Skeletal muscle tissue (tissue), 4 donors: ENCODE measurements around the gene TBC1D10A. TPM values are rescaled to one million over a fixed set of nuclear protein-coding genes. Genes with fewer than 3 reads are reported as not detected.

Experiments used
- H3K27ac ChIP-seq: one replicate; pipeline ENCODE4 v1.7.0; 2013; ENCODE audit warnings: mild to moderate bottlenecking, low read depth, low read length, inconsistent platforms
- H3K27me3 ChIP-seq, 3 donors: one replicate each; pipeline ENCODE4 v1.7.0; 2013; ENCODE audit warnings: low read length in 3 of 3; ENCODE audit not compliant: control insufficient read depth in 3 of 3, insufficient read depth in 3 of 3
- H3K36me3 ChIP-seq, 3 donors: one replicate each; pipeline ENCODE4 v1.7.0; 2013; ENCODE audit warnings: low read length in 3 of 3; ENCODE audit not compliant: control insufficient read depth in 3 of 3, insufficient read depth in 3 of 3
- H3K4me1 ChIP-seq, 3 donors: one replicate each; pipeline ENCODE4 v1.7.0; 2013; ENCODE audit warnings: low read length in 3 of 3, mild to moderate bottlenecking in 3 of 3; ENCODE audit not compliant: control insufficient read depth in 3 of 3, insufficient read depth in 3 of 3
- H3K4me3 ChIP-seq, 3 donors: one replicate each; pipeline ENCODE4 v1.7.0; 2013; ENCODE audit warnings: low read length in 3 of 3
- H3K9ac ChIP-seq, 3 donors: one replicate each; pipeline ENCODE4 v1.7.0; 2013; ENCODE audit warnings: low read length in 3 of 3, mild to moderate bottlenecking in 3 of 3, moderate library complexity in 2 of 3, low read depth in 1 of 3
- H3K9me3 ChIP-seq, 3 donors: one replicate each; pipeline ENCODE4 v1.7.0; 2013; ENCODE audit warnings: low read length in 3 of 3; ENCODE audit not compliant: control insufficient read depth in 3 of 3
- total RNA-seq: library from RNA; depleted of rRNA; stranded (reverse); fragments of >200 nt; gene quantifications from one replicate; pipeline ENCODE4 v1.2.3, GENCODE V29; 2014
- donor health status: Osteomylitis.

TBC1D10A gene
- total RNA-seq, 1 donor from 2014 or later: 7.3 TPM

DNA sequence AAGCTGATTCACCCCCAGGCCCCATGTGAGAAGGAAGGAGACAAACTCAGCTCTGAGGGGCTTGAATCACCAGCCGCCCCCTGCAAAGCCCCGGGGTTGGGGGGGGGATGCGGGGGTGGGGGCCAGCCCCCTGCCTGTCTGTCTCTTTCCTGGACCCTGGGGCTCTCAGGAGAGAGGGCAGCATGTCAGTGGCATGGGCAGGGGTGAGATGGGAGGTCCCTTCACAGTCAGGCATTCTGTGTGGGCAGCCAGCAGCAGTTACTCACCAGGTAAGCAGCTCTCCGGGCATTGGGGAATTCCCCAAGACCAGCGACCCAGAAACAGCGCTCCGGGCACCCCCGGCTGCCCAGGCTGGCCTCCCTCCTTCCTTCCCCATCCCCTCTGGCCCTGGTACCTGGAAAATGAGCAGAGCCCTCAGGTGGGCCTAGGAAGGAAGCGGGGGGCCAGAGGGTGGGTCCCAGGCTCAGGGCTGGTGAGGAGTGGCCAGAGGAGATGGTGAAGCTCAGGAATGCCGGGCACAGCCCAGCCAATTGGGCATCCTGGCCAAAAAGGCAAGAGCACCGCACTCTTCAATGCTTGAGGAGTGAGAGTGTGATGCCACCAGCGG is 76.0 kb downstream of the TBC1D10A start:
- Histone ChIP-seq H3K9ac (no peak overlapping the region), H3K27me3 (peaks cover 14 to 32% (median 24%) of the 10 kb centered on the region in 3 donors), H3K9me3 (no peaks in the 10 kb centered on the region), H3K4me1 (peaks cover 17 to 28% (median 21%) of the 10 kb centered on the region in 3 donors), H3K36me3 (no peaks in the 10 kb centered on the region), H3K27ac (peak overlapping the region; percentile 3), H3K4me3 (no peak overlapping the region)

DNA sequence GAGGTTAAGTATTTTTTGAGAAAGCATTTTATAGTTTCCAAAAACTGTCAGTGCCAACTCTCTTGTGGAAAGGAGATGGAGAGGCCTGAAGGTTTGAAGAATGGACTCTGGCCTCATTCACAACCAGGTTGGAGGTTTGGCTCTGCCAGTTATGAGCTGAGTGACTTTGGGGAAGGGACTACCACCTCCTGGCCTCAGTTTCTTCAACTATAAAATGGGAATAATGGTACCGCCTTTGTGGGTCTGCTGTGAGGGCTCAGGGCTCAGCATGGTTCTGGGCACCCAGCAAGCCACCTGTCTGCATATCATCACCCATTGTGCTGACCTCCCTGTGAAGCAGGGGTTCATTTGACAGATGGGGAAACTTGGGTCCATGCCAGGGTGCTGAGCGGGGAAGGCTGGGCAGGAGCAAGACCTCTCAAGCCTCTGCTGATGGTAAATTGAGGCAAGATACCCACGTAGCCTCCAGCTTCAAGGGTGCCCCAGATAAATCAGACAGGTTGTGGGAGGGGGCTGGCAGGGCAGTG is 76.6 kb downstream of the TBC1D10A start:
- Histone ChIP-seq H3K9me3 (no peaks in the 10 kb centered on the region), H3K27ac (no peak overlapping the region), H3K36me3 (no peaks in the 10 kb centered on the region), H3K4me1 (peaks cover 21 to 31% (median 24%) of the 10 kb centered on the region in 3 donors), H3K4me3 (no peak overlapping the region), H3K27me3 (peaks cover 20 to 37% (median 26%) of the 10 kb centered on the region in 3 donors), H3K9ac (no peak overlapping the region)

DNA sequence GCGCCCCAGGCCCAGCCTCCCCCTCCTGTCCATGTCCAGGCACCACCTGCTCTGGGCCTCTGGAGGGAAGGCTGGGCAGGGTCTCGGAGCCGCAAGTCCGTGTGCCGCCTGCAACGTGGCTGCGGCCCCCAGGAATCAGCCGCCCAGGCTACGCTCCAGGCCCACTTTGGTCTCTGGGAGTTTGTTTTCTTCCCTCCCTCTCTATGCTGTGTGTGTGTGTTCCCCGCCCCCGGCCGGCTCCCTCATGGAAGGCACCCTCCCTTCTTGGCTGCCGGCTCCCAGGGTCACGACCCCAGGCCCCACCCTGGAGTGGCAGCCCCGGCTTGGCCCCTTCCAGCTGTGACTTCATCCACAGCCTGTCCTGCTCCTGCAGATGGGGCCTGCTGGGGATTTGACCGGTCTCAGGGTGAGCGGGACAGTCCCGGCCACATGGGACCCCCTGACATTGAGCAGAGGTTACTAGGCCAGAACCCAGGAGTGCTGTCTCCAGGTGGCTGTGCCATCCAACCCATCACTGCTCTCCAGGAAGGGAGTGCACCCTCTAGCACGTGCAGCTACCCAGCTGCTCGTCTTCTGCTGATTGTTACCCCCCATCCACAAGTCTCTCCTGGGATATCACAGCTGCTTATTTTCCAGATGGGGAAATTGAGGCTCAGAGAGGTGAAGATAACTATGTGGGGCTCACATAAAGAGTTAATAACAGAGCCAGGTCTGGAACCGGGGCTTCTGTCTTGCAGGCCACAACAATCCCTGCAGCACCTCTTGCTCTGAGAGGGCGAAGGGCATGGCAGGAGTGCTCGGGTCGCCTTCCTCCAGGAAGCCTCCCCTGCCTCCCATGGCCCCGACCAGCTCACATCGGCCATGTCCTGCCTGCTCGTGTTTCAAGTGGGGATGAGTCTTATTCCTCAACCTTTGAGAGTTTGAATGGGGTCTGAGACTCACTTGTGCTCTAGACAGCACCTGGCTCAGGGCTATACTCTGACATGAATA is 77.4 kb downstream of the TBC1D10A start:
- H3K4me3 ChIP-seq: no peak overlapping the region
- no peaks in the 10 kb centered on the region for H3K36me3 ChIP-seq
- peaks cover 27 to 45% (median 33%) of the 10 kb centered on the region in 3 donors for H3K27me3 ChIP-seq
- H3K9me3 ChIP-seq: no peaks in the 10 kb centered on the region
- peak overlapping the region in 1 of 3 donors; percentile 64 for H3K9ac ChIP-seq
- H3K27ac ChIP-seq: no peak overlapping the region
- peaks cover 21 to 31% (median 24%) of the 10 kb centered on the region in 3 donors for H3K4me1 ChIP-seq

DNA sequence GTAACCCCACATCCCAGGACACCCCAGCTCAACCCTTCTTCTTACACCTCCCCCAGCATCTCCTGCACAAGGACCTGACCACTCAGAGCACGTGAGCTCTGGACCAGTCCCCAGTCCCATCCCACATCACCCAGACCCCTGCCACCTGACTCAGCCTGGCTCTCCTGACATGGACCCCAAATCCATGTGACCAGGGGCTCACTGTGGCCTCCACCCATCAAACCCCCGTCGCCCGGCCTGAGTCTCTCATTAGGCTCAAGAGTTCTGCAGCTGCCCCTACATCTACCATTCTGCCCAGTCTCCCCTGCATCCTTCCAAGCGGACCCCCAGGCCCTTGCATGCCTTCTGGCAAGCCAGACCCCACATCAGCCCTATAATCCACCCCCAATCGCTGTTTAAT is 78.3 kb downstream of the TBC1D10A start:
- Histone ChIP-seq H3K27ac (no peak overlapping the region), H3K4me3 (no peak overlapping the region)

DNA sequence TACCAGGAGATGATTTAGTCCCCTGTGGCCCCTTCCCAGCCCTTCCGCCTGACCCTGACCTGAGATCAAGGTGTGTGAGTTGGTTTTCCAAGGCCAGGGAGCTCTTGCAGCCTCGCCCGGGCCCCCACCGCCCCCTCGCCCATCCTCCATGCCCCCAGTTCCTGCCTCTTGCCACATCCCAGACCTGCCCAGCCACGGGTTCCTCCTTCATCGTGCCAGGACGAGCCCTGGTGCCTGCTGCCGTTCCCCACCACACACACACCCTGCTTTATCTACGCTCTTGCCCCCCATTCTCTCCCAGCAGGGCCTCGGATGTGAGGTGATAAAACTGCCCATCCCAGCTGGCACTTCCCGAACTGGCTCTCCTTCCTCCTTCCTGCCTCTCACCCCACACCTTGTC is 78.8 kb downstream of the TBC1D10A start:
- Histone ChIP-seq H3K36me3 (no peaks in the 10 kb centered on the region), H3K27ac (no peak overlapping the region), H3K27me3 (peaks cover 39 to 55% (median 40%) of the 10 kb centered on the region in 3 donors), H3K4me3 (no peak overlapping the region), H3K4me1 (peaks cover 19 to 29% (median 19%) of the 10 kb centered on the region in 3 donors), H3K9ac (peak overlapping the region in 1 of 3 donors; percentile 64), H3K9me3 (no peaks in the 10 kb centered on the region)

More for the DNA sequence above, 78.3 kb downstream of the TBC1D10A start:
- H3K9ac ChIP-seq: peak overlapping the region in 1 of 3 donors; percentile 64
- no peaks in the 10 kb centered on the region for H3K36me3 ChIP-seq
- H3K9me3 ChIP-seq: no peaks in the 10 kb centered on the region
- H3K4me1 ChIP-seq: peaks cover 21 to 31% (median 23%) of the 10 kb centered on the region in 3 donors
- peaks cover 36 to 51% (median 40%) of the 10 kb centered on the region in 3 donors for H3K27me3 ChIP-seq

DNA sequence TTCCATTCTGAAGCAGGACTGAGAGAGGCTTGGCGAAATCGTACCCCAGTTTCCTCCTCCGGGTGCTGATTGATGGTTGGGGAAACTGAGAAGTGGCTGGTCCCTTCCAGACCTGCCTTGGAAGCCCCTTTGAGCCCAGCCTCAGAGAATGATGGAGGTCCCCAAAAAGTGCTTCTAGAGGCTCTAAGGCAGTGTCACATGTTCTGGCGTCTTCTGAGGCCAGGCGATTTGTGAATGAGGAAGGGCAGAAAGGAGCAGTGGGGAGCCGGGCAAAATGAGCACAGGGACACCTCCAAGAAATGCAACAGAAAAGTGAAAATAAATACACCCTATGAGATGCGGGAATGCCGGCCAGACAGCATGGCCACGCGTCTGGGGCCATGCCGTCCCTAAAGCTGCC is 79.2 kb downstream of the TBC1D10A start:
- Histone ChIP-seq H3K9me3 (no peaks in the 10 kb centered on the region), H3K36me3 (no peaks in the 10 kb centered on the region), H3K27me3 (peaks cover 39 to 56% (median 40%) of the 10 kb centered on the region in 3 donors), H3K4me3 (no peak overlapping the region), H3K27ac (no peak overlapping the region), H3K4me1 (peaks cover 15 to 25% (median 16%) of the 10 kb centered on the region in 3 donors), H3K9ac (no peak overlapping the region)

DNA sequence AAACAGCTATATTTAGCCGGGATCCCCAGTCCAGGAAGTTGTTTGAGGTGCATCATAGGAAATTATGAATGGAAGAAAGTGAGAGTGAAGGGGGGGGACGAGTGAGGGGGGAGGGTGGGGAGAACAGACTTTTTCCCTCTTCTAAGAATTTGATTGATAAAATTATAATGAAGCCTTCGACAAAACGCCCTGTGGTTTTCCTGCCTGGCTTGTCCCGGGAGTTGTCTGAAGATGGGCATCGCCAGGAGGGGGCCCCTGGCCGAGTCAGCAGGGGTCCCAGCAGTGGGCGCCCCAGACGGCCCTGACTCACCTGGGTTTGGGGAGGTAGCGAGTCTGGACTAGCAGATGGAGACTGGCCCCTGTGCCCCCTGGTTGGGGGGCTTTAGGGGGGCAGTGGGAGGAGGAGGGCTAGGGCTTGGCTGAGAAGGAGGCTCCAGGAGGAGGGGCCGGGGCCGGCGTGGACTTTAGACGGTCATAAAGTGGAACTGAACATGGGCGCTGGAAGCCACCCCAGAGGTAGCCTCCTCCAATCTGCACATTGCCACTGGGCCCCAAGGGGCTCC is 79.8 kb downstream of the TBC1D10A start:
- H3K27me3 ChIP-seq: peaks cover 39 to 57% (median 40%) of the 10 kb centered on the region in 3 donors
- H3K9me3 ChIP-seq: no peaks in the 10 kb centered on the region
- no peaks in the 10 kb centered on the region for H3K36me3 ChIP-seq
- peaks cover 11 to 22% (median 16%) of the 10 kb centered on the region in 3 donors for H3K4me1 ChIP-seq
- peak overlapping the region; percentile 62 to 69 (median 66) for H3K4me3 ChIP-seq
- H3K9ac ChIP-seq: no peak overlapping the region
- no peak overlapping the region for H3K27ac ChIP-seq

DNA sequence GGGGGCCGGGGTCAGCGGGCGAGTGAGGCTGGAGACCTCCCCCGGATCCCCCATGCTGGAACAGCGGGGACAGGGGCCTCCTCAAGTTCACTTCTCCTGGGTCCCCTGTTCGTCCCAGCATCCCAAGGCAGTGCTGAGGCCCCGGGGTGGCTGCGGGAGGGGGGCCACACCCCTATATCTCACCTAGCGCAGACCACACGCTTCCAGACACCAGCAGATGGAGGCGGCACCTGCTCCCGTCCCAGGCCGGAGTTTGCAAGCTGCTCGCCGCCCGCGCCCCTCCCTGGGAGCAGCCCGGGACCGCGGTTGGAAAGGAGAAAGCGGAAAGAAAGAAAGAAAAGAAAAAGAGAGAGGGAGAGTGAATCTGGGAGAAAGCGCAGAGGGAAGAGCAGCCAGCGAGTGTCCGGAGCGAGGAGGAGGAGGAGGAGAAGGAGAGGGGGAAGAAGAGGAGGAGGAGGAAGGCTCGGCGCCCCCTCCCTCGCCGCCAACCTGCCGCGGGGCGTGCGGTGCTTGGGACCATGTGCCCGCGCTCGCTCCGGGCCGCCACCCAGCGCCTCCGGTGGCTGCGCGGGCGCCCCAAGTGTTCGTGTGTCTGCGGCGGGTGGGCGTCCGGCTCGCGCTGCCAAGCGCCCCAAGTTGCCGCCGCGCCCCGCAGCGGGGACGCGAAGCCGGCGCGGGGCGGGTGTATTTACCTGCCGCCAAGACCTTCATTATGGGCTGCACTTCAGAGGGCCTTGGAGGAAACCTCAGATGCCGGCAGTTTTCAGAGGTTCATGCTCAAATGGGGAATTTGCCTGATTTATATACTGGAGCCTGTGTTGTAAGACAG is 80.5 kb downstream of the TBC1D10A start, which contains the start of gene LIF:
TSS of gene LIF (minus strand) at position 775 of the 829 bp plus-strand sequence. CDS start at position 711, 64 bp downstream.
- Histone ChIP-seq H3K4me3 (peak within 1 kb of the TSS; percentile 62 to 69 (median 66)), H3K27me3 (peaks cover 39 to 57% (median 40%) of the 10 kb centered on the region in 3 donors), H3K27ac (no peak within 1 kb of the TSS), H3K9me3 (no peaks in the 10 kb centered on the region), H3K36me3 (no peaks in the 10 kb centered on the region), H3K4me1 (peaks cover 11 to 25% (median 16%) of the 10 kb centered on the region in 3 donors), H3K9ac (peak within 1 kb of the TSS in 2 of 3 donors; percentile 62)
